Cardiac muscle cell (in vitro differentiated cells and primary cell): ENCODE data around the gene CAPN5. TPM values are rescaled to one million over a fixed set of nuclear protein-coding genes. Genes with fewer than 3 reads are reported as not detected.

Source experiments
- DNase-seq, 2 donors: peaks; one replicate each; pipeline versions ENCODE4 v3.0.0 to v3.0.0-alpha.2; 2010 to 2017; ENCODE audit warnings: low read depth in 1 of 2, low spot score in 1 of 2
- H3K27ac ChIP-seq: fragments of 200-600 bp; sonication (generic); 2 replicates; pipeline ENCODE4 v1.5.1; 2016
- H3K27me3 ChIP-seq: fragments of 200-600 bp; sonication (generic); 2 replicates; pipeline ENCODE4 v1.6.0; 2016; ENCODE audit warnings: control low read depth
- H3K36me3 ChIP-seq: fragments of 200-600 bp; sonication (generic); 2 replicates; pipeline ENCODE4 v1.5.1; 2016; ENCODE audit warnings: control low read depth
- H3K4me1 ChIP-seq: fragments of 200-600 bp; sonication (generic); 2 replicates; pipeline ENCODE4 v1.8.1; 2017; ENCODE audit warnings: low read depth, mild to moderate bottlenecking, mixed run types
- H3K4me3 ChIP-seq: fragments of 200-600 bp; sonication (generic); 2 replicates; pipeline ENCODE4 v1.5.1; 2016; ENCODE audit warnings: mild to moderate bottlenecking
- H3K9me3 ChIP-seq: fragments of 200-600 bp; sonication (generic); 2 replicates; pipeline ENCODE4 v1.5.1; 2017; ENCODE audit warnings: low read depth, mild to moderate bottlenecking, control low read depth
- CTCF ChIP-seq: IDR thresholded peaks from 2 replicates; pipeline ENCODE4 v1.5.1; 2012; ENCODE audit warnings: low read depth, mild to moderate bottlenecking, low read length
- polyA plus RNA-seq: library from polyadenylated mRNA; unstranded; fragments of >200 nt; fragmentation: Nextera tagmentation; extraction: Ambion mirVana; gene quantifications from 2 replicates; pipeline ENCODE4 v1.2.1, GENCODE V29; 2016
- total RNA-seq: library from RNA; depleted of rRNA; stranded (reverse); fragments of >200 nt; gene quantifications from 2 replicates; pipeline ENCODE4 v1.2.3, GENCODE V29; 2016

Gene CAPN5
- total and polyA plus RNA-seq, 2 experiments from 2014 or later = 9.8 to 10.0 TPM

- Histone ChIP-seq H3K4me3 (no peak overlapping the region), H3K27me3 (peaks cover 22% of the 10 kb centered on the region), H3K36me3 (no peaks in the 10 kb centered on the region), H3K4me1 (no peaks in the 10 kb centered on the region), H3K27ac (no peak overlapping the region), H3K9me3 (no peaks in the 10 kb centered on the region)
- TF ChIP-seq CTCF = no peak
- no peak for DNase-seq
Observed at GRCh38 chr11:77035580-77035979, 31.2 kb upstream of the CAPN5 start.

GRCh38 chr11:77036398-77036797, 30.4 kb upstream of the CAPN5 start:
- Histone ChIP-seq H3K4me3 (no peak overlapping the region), H3K36me3 (no peaks in the 10 kb centered on the region), H3K4me1 (no peaks in the 10 kb centered on the region), H3K27ac (no peak overlapping the region), H3K9me3 (no peaks in the 10 kb centered on the region), H3K27me3 (peaks cover 27% of the 10 kb centered on the region)
- no peak for TF ChIP-seq CTCF
- no peak for DNase-seq

- Histone ChIP-seq H3K27me3 (peaks cover 27% of the 10 kb centered on the region), H3K4me3 (no peak overlapping the region), H3K4me1 (no peaks in the 10 kb centered on the region), H3K9me3 (no peaks in the 10 kb centered on the region), H3K36me3 (no peaks in the 10 kb centered on the region), H3K27ac (no peak overlapping the region)
- no peak for DNase-seq
- no peak for TF ChIP-seq CTCF
Observed at GRCh38 chr11:77037057-77037456, 29.7 kb upstream of the CAPN5 start.

- Histone ChIP-seq H3K4me3 (no peak overlapping the region), H3K9me3 (no peaks in the 10 kb centered on the region), H3K4me1 (no peaks in the 10 kb centered on the region), H3K27ac (no peak overlapping the region), H3K27me3 (peaks cover 27% of the 10 kb centered on the region), H3K36me3 (no peaks in the 10 kb centered on the region)
- TF ChIP-seq CTCF = no peak
- no peak for DNase-seq
Observed at GRCh38 chr11:77038029-77038824, 28.5 kb upstream of the CAPN5 start.

- no peaks in the 10 kb centered on the region for H3K9me3 ChIP-seq
- H3K27me3 ChIP-seq = peaks cover 27% of the 10 kb centered on the region
- DNase-seq = no peak
- no peak overlapping the region for H3K4me3 ChIP-seq
- no peaks in the 10 kb centered on the region for H3K36me3 ChIP-seq
- no peaks in the 10 kb centered on the region for H3K4me1 ChIP-seq
- no peak overlapping the region for H3K27ac ChIP-seq
- no peak for TF ChIP-seq CTCF
Observed at GRCh38 chr11:77038825-77039326, 27.9 kb upstream of the CAPN5 start.
